ENCODE results near the gene CTR9.

DNA sequence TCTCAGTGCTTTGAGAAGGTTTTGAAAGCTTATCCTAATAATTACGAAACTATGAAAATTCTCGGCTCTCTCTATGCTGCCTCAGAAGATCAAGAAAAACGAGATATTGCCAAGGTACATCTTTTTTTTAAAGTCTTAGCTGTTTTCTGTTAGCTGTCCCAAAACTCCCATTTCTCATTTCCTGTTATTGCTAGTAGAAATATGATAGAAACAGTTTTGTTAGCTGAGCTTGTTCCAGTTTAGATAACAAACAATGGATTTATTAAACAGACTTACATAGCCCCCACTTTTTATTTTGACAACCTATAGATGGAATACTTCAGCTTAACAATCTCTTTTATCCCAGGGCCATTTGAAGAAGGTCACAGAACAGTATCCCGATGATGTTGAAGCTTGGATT, 12.7 kb downstream of the CTR9 start:
- TF ChIP-seq PAWR (CRISPR knock-in tag; IDR thresholded peaks at IDR 0.05; ENCODE audit: borderline replicate concordance) (no peak), JUN (CRISPR knock-in tag; IDR thresholded peaks at IDR 0.05) (no peak), ZMYM4 (CRISPR knock-in tag; IDR thresholded peaks at IDR 0.05) (no peak), ZNF224 (CRISPR knock-in tag; IDR thresholded peaks at IDR 0.05) (no peak)
- TF ChIP-seq, protein P1, sequence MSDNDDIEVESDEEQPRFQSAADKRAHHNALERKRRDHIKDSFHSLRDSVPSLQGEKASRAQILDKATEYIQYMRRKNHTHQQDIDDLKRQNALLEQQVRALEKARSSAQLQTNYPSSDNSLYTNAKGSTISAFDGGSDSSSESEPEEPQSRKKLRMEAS (IDR thresholded peaks at IDR 0.05) = no peak

All from HepG2 (cell line).